NCI-H748 treated with DMSO at 0.1 percent for 48 hours (cell line): ENCODE results near the gene USP30.
A peak's percentile ranks its signal among the peaks of the same experiment; 100 is the strongest.

Experiments used
- DNase-seq: peaks from one replicate; lab custom pipeline; 2025; lab: John Stamatoyannopoulos, UW

The USP30 gene

GRCh38 chr12:109097435-109098182 lies 45.2 kb downstream of the USP30 start, which contains the start of gene UNG:
TSS of gene UNG (plus strand) at chr12:109097597. CDS start at chr12:109097680, 83 bp downstream.
- DNase-seq: peak; percentile 85

DNA sequence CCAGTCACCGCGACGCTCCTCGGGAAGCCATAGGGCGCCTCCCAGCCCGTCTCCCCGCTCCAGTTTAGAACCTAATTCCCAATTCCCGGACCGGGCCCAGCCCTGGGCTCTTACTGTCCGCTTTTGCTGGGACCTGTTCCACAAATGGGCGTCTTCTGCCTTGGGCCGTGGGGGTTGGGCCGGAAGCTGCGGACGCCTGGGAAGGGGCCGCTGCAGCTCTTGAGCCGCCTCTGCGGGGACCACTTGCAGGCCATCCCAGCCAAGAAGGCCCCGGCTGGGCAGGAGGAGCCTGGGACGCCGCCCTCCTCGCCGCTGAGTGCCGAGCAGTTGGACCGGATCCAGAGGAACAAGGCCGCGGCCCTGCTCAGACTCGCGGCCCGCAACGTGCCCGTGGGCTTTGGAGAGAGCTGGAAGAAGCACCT lies 45.8 kb downstream of the USP30 start:
- DNase-seq: no peak

DNA sequence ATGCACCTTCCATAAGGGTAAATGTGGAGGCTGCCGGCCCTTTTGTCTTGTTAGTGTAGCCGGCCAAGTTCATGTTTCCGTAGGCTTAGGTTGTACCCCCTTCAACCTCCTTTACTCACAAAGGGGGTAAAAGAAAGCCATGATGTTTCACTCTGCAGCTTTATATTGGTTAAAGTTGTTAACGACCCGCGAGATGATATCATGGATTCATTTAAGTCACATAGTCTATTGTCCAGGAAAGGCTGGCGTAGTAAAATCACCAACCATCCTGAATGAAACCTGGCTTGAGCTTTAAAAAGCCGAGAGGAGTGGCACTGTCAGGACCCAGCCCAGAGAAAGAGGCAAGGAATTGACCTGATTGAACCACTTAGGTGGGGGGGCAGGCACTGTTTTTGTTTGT lies 46.3 kb downstream of the USP30 start:
- DNase-seq: no peak

DNA sequence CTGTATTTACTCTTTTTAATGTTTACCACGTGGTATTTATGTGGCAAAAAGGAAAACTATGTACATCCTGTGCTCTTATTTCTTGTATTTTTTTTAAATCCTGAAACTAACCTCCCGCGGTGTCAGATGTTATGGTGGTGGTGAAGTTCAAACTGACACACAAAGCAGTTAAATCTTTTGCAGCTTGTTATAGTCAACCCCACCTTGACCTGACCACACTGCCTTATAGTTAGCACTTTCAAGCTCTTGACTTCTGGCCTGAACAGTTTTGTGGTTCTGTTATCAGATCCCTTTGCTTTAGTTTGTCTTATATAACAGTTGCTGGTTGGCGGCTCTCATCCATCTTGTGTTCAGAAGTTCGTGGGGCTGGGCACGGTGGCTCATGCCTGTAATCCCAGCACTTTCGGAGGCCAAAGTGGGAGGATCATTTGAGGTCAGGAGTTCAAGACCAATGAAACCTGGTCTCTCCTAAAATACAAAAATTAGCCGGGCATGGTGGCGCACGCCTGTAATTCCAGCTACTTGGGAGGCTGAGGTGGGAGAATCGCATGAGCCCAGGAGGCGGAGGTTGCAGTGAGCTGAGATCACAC lies 47.1 kb downstream of the USP30 start:
- DNase-seq: no peak

DNA sequence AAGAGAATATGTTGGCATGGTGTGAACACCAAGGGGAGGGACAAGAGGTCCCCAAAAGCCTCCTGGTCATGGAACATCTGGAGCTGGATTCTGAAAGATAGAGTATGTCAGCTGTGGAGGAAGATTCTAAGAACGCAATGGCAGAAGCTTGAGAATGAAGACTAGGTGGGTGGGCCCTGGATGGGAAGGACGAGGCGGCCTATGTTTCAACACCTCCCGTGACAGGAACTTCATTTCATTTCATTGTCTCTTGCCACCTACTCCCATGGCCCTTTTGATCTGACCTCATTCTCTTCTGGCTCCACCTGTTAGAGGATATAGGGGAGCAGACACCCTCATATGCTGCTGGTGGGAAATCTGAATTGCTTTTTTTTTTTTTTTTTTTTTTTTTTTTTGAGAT lies 48.4 kb downstream of the USP30 start:
- DNase-seq: no peak

- no peak for DNase-seq
These were observed 50.1 kb downstream of the USP30 start for GRCh38 chr12:109102491-109102890.

DNA sequence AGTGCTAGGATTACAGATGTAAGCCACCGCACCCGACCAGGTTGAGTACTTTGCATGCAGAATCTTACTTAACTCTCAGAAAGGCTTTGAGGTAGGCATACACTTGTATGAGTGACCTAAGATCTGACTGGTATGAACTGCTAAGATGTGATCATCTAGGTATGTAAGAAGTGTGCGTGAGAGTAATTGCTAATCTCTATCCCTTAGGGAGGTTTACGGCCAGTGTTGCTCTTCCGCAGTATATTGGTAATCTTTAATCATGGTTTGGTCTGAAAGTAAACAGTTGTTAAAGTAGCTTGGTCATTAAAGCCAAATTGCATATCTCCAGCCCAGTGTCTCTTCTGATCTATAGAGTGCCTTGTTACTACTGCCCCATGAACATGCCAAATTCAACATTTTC lies 52.8 kb downstream of the USP30 start:
- DNase-seq: no peak

- no peak for DNase-seq
These were observed 57.5 kb downstream of the USP30 start for GRCh38 chr12:109109746-109110350.

GRCh38 chr12:109110988-109111495 lies 58.7 kb downstream of the USP30 start:
- no peak for DNase-seq

DNA sequence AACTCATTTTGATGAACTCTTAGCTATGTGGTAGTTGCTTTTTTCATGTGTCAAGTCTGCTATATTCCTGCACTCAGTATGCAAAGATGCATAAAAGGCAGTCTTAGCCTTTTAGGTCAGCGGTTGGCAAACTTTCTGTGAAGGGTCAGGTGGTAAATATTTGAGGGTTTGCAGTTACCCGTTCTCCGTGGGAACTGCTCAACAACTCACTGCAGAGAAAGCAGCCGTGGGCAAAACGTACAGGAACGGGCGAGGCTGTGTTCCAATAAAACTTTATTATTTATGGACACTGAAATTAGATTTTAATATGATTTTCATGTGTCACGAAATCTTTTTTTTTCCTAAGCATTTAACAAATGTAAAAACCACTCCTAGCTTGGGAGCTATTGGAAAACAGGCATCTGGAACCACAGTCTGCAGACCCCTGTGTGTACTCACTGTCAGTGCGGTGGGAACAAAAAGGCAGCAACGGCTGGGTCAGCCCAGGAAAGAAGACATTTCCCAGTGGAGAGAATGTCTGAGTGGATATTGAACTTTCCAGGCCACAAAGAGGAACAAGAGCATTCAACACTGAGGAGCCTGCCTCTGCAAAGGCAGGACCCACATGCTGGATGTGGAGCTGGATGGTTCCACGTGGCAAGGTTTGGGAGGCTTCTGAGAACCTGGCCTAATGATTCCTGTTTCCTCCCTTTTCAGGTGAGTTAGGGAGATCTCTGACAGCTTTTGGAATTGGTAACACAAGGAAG lies 60.5 kb downstream of the USP30 start:
- DNase-seq: no peak

DNA sequence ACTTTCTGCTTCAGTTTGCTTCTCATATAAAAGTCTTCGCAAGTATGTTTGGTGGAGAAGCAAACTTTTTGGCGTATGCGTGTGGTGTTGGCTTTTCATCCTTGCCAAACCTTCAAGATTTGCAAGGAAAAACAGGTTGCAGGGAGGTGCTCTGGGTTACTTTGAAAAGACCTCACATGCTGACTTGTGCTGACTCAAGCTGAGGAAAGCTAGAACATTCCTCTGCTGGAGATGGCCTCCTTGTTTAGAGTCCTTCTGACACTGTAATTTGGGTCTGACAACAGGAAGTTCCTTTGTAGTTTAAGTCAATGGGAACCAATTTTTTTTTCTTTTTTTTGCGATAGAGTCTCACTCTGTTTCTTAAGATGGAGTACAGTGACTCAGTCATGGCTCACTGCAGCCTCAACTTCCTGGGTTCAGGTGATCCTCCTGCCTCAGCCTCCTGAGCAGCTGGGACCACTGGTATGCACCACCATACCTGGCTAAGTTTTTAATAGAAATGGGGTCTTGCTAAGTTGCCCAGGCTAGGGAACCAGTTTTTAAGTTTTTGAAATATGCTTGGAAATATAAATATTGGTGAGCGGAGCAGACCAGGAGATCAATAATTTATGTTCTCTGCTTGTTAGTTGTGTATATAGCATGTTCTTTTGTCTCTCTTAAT lies 61.4 kb downstream of the USP30 start:
- DNase-seq: no peak

GRCh38 chr12:109114644-109115043 lies 62.3 kb downstream of the USP30 start:
- DNase-seq: no peak

- no peak for DNase-seq
These were observed 63.0 kb downstream of the USP30 start for GRCh38 chr12:109115404-109115757.

GRCh38 chr12:109115758-109116610 lies 63.6 kb downstream of the USP30 start, which contains the start of gene ACACB:
TSS of gene ACACB (plus strand) at chr12:109116587. CDS start at chr12:109139406, 22,819 bp downstream.
- DNase-seq: no peak

GRCh38 chr12:109116611-109116949 lies 64.2 kb downstream of the USP30 start:
- no peak for DNase-seq

- DNase-seq: no peak
These were observed 67.7 kb downstream of the USP30 start for GRCh38 chr12:109120095-109120494.

- DNase-seq: no peak
These were observed 68.2 kb downstream of the USP30 start for GRCh38 chr12:109120557-109120956.

DNA sequence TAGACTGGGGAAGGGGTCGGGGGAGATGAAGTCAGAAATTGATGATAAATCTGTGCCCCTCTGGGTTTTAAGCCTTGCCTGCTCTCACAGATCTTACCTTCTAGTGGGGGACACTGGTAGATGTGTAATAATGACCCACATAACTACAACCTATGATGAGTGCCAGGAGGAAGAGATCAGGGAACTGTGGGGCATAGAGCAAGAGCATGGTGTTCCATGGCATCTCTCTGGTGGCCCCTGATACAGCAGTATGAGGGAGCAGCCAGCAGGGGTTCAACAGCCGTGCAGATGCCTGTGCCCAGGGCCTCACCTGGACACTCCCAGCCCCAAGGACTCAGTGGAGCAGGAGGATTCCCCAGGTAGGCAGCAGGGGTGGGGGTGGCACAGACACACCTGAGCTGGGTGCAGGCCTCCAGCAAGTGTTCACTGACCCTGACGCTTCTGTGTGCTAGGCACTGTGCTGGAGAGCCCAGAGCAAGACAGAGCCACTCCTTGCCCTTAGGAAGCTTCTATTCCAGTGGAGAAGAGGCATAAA lies 69.0 kb downstream of the USP30 start:
- no peak for DNase-seq

DNA sequence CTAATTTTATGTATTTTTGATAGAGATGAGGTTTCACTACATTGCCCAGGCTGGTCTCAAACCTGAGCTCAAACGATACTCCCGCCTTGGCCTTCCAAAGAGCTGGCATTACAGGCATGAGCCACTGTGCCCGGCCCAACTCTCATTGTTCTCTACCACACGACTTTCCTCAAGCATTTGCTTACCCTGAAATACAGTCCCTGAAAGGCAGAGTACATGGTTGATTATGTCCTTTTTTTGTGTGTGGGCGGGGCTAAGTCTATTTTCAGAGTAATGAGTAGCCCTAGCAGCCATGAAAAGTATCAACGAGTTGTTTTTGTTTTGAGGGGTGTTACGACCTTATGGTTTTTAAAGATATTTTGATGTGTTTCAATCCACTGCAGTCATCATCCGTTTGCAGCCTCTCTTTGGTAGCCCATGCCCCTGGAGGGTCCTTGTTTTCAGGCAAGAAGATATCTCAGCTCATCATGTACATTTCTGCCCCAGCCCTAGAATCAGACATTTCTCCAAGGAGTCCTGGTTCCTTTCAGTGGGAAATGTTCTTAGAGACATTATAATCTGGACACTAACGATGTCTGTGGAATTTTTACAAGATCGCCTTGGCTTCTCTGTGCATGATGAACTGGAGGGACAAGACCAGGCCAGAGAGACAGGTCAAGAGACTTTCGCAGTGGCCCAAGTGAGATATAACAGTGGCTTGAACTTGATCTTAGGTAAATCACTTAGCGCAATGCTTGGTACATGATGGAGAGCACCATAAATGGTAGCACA lies 72.7 kb downstream of the USP30 start:
- DNase-seq: no peak

DNA sequence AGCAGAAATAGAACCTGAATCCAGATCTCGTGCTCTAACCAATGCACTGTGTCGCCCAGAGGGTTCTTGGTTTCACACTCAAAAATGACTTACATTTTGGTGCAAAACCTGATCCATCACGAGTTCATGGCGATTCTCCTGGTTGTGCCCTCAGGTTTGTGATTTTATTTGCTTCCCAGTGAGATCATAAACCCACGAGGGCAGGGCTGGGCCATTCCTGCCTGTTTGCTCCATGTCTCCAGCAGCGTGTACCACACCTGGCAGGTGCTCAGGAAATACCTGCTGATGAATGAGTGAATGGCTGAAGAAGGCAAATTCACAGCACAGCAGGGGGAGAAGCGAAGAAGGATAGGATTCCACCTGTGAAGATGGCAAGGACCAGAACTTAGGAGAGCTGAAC lies 73.4 kb downstream of the USP30 start:
- no peak for DNase-seq
